Measurements from ENCODE around the gene PPP3CA. TPM values are rescaled to one million over a fixed set of nuclear protein-coding genes. Genes with fewer than 3 reads are reported as not detected.

Gene PPP3CA
- total RNA-seq, 1 experiment from 2014 or later, result 48.2 TPM

DNA sequence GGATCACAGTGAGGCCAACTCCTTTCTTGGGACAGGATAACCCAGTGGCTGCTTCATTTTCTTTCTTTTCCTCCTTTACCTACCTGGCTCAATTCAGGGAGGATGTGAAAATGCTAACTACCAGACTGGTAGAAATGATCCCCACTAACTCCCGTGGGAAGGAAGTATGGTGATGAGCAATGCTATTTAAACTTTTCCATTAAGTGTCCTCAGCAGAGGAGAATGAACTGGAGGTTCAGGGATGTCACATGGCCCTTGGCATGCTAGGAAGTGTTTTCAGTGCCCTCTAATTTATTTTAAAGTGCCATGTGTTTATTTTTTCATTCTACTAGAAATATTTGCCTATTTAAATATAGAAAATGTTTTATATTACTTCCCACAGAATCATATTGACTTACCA is 363.9 kb downstream of the PPP3CA start:
- Histone ChIP-seq H3K9me3 (replicated peaks) (no peaks in the 10 kb centered on the region), H3K27me3 (replicated peaks) (no peaks in the 10 kb centered on the region), H3K27ac (no peak overlapping the region), H3K4me1 (replicated peaks) (peaks cover 11% of the 10 kb centered on the region), H3K4me3 (no peak overlapping the region), H3K36me3 (no peaks in the 10 kb centered on the region)
- DNase-seq (ENCODE audit: low read depth in 1 of 2, low spot score in 2 of 2), result peak in 1 of 2 experiments; percentile 6

DNA sequence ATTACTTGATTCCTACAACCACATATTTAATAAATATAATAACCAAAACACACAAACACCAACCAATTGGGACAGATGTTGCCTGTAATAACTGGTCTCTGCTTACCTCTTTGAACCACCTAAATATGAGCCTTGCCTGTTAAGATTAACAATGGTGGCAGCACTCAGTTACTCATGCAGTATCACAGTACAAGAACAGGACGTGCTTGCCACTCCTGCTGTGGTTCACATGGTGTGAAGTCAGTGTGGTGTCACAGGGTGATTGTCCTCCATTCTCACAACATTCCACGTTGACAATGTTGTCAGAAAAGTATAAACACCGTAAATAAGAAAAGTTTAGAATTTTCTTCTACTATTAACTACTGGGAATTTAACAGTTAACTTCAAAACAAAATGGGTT is 365.0 kb downstream of the PPP3CA start:
- H3K36me3 ChIP-seq, result no peaks in the 10 kb centered on the region
- H3K27me3 ChIP-seq (replicated peaks), result no peaks in the 10 kb centered on the region
- no peak overlapping the region for H3K4me3 ChIP-seq
- DNase-seq (ENCODE audit: low read depth in 1 of 2, low spot score in 2 of 2), result no peak
- peaks cover 11% of the 10 kb centered on the region for H3K4me1 ChIP-seq (replicated peaks)
- no peaks in the 10 kb centered on the region for H3K9me3 ChIP-seq (replicated peaks)
- H3K27ac ChIP-seq, result no peak overlapping the region

DNA sequence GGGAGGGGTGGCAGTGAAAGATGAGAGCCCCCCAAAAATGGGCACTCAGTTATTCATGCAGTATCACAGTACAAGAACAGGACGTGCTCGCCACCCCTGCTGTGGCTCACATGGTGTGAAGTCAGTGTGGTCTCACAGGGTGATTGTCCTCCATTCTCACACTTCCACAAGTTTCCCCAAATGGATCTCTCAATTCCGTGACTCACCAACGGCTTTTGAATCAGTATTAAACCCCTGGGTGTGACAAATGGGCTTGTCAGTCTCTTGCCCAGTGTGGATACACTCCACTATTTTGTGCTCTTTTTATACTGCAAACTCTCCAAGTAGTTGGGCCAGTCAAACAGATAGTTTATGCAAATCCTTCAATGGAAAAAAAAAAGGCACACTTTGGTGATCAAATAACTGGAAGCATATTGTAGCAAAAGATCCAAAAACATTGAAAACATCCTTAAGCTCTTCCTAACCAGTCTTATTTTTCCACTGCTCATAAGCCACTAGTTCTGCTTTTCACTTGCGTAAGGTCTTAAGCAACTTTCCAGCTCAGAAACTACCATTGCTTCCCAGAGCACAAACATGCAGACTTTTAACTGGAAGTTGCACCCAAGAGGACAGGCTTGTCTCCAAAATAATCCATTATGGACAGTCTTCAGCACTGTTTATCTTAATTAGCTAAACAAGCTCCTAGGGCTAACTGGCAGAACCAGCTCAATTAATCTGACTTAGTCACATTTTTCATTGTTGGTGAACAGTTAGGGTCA is 365.7 kb downstream of the PPP3CA start:
- DNase-seq (ENCODE audit: low read depth in 1 of 2, low spot score in 2 of 2), result no peak
- Histone ChIP-seq H3K9me3 (replicated peaks) (no peaks in the 10 kb centered on the region), H3K27ac (no peak overlapping the region), H3K27me3 (replicated peaks) (no peaks in the 10 kb centered on the region), H3K36me3 (no peaks in the 10 kb centered on the region), H3K4me3 (no peak overlapping the region), H3K4me1 (replicated peaks) (peaks cover 11% of the 10 kb centered on the region)

DNA sequence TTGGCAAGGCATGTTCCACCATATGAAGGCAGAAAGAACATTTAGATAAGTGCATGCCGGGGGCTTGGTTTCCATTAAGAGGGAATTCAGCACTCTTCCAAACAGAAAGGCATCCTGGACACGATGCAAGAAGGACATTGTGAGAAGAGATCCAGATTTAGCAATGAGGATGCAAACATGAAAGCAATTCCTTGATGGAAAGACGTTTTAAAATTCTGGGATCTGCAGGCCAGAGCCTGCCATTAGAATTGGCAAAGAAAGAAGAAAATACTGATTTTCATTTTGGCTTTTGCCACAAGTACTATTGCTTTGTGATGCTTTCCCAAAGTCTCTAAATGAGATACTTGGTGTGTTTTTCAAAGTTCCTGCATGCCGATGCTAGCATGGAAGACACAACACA is 367.6 kb downstream of the PPP3CA start:
- Histone ChIP-seq H3K4me1 (replicated peaks) (peaks cover 6% of the 10 kb centered on the region), H3K27ac (no peak overlapping the region)

DNA sequence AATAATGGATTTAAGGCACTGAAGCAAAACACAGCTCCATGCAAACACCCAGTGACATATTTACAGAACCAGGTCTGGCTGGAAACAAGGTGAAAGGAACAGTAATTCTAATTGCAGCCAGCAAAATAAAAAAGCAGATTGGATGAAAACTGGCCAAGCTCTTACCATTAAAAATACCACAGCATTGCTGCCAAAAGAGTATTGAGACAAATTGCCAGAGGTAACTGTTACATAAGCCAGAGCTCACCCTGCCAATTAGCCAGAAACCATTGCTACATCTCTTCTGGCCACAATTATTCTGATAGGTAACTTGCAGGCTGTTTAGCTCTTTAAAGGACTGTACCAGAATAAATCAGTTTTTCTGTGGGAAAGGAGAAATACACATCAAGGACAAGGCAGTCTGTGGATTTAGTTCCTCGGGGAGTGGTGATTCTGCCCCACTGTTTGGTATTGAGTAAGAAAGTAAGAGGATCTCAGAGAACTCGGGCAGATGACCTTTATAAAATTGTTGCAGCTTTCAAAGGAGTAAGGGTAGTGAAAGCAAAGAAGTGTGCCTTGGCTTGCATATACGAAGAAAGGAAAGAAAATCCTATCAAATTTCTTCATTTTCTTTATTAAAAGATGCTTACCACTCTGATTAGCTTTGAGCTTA is 369.5 kb downstream of the PPP3CA start:
- no peaks in the 10 kb centered on the region for H3K9me3 ChIP-seq (replicated peaks)
- no peaks in the 10 kb centered on the region for H3K4me1 ChIP-seq (replicated peaks)
- H3K4me3 ChIP-seq, result no peak overlapping the region
- H3K36me3 ChIP-seq, result no peaks in the 10 kb centered on the region
- DNase-seq (ENCODE audit: low read depth in 1 of 2, low spot score in 2 of 2), result no peak
- H3K27ac ChIP-seq, result no peak overlapping the region
- H3K27me3 ChIP-seq (replicated peaks), result no peaks in the 10 kb centered on the region

More for the DNA sequence above, 367.6 kb downstream of the PPP3CA start:
- Histone ChIP-seq H3K4me3 (no peak overlapping the region), H3K36me3 (no peaks in the 10 kb centered on the region), H3K9me3 (replicated peaks) (no peaks in the 10 kb centered on the region), H3K27me3 (replicated peaks) (no peaks in the 10 kb centered on the region)
- no peak for DNase-seq (ENCODE audit: low read depth in 1 of 2, low spot score in 2 of 2)

DNA sequence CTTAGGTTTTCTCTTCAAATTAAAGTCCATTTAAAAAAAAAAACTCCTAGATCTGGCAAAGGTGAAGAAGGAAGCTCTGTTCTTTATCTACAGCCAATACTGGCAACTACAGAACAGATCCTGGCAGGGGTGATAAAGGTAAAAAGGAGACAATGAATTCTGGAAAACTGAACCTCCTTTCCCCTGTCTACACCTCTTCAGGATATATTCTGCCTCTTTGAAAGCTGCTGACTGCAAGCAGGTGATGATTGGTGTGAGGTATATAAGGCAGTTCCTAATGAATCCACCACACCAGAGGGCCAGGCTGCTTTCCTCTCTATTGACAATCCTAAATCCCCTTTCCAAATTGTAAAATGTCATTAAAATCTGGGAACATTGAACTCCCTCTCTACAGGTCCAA is 370.1 kb downstream of the PPP3CA start:
- no peaks in the 10 kb centered on the region for H3K27me3 ChIP-seq (replicated peaks)
- H3K36me3 ChIP-seq, result no peaks in the 10 kb centered on the region
- H3K4me3 ChIP-seq, result no peak overlapping the region
- H3K27ac ChIP-seq, result no peak overlapping the region
- H3K4me1 ChIP-seq (replicated peaks), result no peaks in the 10 kb centered on the region
- H3K9me3 ChIP-seq (replicated peaks), result no peaks in the 10 kb centered on the region
- DNase-seq (ENCODE audit: low read depth in 1 of 2, low spot score in 2 of 2), result no peak

All from SJSA1 (cell line).